Measurements from ENCODE around the gene TMEM236.

TMEM236 gene

DNA sequence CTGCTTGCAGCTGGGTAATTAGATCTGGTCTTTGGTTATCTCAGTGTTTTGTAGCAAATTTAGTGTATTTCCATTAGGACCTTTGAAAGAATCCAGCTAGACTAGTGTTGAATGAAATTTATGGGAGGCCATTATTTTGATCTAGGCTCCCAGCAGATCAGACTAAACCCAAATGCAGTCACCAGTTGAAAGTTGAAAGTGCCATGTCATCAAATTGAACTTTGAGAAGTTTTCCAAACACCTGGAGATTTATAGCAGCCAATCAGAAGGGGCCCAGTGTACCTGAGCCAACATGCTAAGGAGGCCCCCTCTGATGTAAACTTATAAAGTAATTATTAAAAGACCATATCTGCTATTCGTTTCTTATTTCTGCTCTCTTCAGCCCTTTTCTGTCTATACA, 11.3 kb upstream of the TMEM236 start:
- DNase-seq (ENCODE audit: low spot score) = no peak

DNA sequence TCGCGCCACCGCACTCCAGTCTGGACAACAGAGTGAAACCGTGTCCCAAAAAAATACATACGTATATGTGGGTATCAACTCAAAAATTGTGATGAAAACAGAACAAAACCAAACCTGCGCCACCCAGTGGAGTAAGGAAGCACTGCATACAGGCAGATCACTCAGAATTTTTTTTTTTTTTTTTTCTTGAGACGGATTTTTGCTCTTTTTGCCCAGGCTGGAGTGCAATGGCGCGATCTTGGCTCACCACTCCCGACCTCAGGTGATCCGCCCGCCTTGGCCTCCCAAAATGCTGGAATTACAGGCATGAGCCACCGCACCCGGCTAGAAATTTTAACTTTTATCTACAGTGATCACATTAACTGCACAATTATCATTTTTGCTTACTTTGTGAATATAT, 9.1 kb upstream of the TMEM236 start:
- no peak for DNase-seq (ENCODE audit: low spot score)

DNA sequence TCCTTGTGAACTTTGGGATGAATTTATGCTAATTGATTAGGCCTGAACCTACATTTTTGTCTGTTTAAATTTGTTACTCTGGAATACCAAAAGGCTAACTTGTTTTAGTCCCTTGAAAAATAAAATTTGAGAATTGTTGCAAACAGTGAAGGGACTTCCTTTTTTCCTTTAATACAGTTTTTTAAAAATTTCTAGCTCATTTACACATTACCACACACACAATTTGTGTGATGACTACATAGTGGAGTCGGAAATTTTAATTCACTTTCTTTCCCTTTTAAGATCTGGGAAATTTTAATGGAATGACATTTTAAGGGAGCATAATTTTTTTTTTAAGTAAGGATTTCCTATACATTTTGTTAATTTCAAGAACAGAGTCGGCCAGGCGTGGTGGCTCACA, 8.6 kb upstream of the TMEM236 start:
- DNase-seq (ENCODE audit: low spot score) = no peak

DNA sequence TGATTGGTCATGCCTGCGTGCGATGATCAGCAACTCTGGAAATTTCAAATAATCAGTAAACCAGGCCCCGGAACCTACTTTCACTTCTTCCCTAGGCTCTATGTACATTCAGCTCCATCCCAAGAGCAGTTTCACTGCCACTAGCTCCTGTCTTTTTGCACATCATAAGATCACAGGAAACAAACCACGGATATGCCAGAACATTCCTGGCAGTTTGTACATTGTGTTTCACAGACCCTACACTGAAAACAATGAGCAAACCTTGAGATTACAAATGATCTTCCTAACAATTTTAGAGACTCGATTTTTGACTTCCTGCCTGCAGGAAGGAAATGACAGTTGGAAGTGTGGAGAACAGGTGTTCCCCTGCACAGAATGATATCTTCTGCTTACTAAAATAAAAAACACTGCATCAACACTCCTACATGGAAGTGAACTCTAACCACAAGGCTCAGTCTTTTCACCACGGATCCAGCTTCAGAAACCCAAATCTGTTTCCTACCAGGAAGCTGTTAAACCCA, 7.6 kb upstream of the TMEM236 start:
- DNase-seq (ENCODE audit: low spot score) = no peak

DNA sequence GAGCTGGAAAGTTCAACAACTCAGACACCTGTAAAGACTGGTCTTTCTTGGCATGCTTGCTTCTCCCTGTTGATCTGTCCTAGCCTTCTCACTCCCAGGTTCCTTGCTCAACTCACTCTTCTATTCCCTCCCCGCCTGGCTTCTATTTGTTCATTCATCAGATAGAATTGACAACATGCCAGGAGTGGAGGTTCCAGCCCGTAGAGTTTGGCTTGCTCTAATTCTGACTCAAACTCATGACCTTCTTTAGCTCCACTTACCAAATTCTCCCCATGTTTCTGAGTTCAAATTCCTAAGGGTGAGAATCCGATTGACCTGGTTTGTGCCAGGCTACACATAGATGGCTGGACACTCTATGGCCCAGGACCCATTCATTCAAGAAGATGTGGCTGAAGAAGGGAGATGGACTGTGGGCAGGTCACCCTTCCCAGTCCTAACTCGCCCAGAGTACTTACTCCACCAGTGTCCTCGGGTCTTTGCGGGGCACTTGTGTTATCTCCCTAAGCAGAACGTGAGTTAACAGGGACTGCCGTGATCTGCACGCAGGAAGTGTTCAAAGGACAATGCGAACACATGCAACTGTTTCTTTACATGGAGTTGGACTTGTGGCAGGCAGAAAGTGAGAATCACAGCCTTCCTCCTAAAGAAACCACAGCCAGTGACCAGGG, 4.0 kb upstream of the TMEM236 start:
- DNase-seq (ENCODE audit: low spot score) = no peak

DNA sequence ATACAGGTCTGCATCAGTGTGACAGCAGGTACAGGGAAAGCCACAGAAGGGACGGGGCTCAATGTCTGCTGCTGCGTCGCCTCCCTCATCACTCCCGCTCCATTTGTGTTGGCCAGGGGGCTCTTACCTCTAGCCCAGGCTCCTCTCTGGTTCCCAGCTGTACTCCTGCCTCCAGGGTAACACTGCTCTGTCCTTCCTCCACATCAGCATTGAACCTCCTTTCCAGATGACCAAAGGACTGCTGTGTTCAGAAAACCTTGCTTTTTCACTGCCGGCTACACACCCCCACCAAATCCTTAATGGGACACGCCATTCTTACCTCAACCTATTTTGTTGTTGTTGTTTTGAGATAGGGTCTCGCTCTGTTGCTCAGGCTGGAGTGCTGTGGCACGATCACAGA, 2.1 kb upstream of the TMEM236 start:
- no peak for DNase-seq (ENCODE audit: low spot score)

DNA sequence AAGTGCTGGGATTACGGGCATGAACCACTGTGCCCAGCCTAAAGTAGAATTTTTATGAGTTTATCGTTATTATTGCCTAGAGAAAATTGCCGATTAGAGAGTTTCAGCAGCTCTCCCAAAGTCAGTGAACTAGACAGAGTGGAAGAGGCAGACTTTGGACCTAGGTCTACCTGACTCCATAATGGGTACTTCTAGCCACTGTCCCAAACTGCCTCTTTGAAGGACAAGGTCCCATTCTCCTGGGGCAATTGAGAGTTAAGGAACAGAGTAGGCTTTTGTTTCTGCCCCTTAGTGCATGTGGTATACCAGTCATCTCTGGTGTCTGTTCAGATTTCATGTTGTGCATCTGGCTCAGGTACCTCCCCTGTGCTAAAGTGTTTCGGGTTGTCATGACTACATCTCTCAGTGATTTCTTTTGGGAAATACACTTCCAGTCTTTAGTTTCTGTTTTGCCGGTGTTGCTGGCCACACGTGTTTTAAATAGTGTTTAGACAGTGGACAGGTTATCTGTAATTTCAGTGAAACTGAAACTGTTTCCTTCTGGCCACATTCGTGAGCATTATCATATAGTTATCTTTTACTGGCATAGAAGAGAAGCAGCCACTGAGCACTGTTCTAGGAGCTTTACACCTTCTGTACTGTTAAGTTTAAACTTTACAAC, 4.7 kb downstream of the TMEM236 start:
- DNase-seq (ENCODE audit: low spot score) = no peak

DNA sequence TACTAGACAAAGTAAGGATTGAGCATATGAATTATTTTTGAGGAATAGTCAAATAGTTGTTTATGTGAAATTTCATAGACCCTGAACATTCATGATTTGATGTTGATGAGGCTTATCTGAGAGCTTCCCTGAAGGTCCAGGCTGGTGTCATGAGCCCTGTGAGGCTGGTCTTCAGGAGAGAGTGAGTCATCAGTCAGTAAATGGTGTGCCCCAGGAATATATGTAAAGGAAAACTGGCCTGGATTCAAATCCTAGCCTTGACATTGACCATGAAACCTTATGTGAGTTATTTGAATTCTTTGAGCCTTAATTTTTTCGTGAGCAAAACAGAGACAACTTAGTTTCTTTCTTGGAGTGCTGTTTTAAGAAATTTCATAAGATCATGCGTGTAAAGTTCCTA, 6.2 kb downstream of the TMEM236 start:
- no peak for DNase-seq (ENCODE audit: low spot score)

DNA sequence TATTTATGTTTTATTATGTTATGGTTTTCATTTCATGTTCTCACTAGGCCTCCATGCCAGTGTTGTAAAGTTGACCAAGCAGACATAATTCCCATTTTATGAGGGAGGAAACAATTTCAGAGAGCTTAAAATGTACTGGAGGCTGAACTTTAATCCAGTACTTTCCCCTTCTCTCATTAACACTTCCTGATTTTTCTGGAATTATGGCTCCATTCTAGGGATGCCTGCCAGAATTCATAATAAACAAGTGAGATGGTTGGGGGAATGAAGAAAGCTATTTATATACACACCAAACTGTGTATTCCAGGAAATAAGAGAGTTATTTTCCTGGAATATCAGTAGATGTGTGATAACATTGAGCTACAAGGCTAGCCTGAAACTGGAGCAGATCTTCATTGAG, 6.9 kb downstream of the TMEM236 start:
- no peak for DNase-seq (ENCODE audit: low spot score)

DNA sequence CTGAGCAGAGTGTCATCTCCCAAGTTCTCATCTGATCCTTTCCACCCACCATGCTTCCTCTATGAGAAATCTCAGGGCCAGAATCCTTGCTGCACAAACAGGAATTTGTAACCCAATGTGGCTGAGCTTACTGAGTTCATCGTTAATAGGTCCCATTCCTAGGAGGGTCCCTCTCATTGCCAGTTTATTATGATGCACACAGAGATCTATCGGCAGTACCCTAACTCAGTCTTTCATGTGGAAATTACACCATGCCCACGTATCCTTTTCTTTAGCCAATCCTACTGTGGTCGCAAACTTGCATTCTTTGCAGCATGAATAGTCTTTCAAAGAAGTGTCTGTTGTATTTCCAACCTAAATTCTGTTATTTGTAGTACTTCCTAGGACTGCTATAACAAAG, 12.1 kb downstream of the TMEM236 start:
- no peak for DNase-seq (ENCODE audit: low spot score)

DNA sequence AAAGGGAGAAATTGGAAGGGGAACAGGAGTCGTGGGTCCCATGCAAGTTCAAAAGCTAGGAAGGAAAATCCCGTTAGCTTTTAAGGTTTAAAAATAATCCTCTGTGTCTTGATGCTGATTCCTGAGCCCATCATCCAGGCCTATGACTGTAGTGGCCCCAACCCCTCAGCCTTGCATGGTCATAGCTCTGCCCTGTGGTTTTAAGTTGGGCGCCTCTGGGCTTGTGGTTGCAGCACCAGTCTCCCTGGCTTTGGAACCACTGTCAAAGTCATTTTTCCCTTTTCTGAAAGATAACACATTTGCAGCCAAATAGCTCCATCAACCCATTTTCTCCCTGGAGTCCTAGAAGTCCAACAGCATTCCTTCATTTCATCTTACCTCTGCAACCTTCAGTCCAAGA, 13.6 kb downstream of the TMEM236 start:
- DNase-seq (ENCODE audit: low spot score) = no peak

DNA sequence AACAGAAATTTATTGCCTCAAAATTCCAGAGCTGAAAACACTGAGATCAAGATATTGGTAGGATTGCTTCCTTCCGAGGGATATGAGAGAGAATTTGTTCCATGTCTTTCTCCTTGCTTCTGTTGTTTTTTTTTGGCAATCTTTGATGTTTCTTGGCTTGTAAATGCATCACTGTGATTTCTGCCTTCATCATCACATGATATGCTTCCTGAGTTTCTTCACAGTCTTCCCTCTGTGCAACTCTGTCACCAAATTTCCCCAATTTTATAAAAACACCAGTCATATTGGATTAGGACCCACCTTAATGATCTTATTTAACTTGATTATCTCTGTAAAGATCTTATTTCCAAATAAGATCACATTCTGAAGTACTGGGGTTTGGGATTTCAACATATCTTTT, 14.7 kb downstream of the TMEM236 start:
- no peak for DNase-seq (ENCODE audit: low spot score)

DNA sequence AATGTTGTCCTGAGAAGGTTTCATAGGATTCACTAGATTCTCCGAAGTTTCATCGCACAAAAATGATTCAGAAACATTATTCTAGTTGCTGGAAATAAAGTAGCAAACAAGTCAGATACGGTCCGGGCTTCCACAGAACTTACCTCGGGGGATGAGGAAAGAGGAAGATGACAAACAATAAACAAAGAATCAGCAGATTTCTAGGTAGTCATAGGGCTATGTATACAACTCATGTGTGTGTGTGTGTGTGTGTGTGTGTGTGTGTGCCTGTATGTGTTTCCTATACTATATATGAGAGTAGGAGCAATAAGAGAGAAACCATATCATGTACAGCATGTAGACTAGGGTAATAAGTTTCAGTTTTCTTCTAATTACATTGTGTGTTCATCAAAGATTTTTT, 16.5 kb downstream of the TMEM236 start:
- DNase-seq (ENCODE audit: low spot score) = no peak

DNA sequence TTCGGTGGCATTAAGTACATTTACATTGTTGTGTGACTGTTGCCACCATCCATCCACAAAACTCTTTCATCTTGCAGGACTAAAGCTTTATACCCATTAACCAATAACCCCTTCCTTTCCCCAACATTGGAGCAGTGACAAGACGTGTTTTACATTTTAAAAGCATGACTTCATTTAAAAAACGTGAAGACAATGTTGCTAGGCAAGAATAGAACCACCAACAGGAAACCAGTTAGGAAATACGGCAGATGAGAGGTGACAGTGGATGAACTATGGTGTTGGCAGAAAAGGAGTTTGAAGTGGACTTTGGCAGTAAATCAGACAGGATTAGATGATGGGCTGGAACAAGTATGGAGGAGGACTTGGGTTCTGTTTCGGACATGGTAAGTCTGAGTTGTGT, 17.0 kb downstream of the TMEM236 start:
- no peak for DNase-seq (ENCODE audit: low spot score)

DNA sequence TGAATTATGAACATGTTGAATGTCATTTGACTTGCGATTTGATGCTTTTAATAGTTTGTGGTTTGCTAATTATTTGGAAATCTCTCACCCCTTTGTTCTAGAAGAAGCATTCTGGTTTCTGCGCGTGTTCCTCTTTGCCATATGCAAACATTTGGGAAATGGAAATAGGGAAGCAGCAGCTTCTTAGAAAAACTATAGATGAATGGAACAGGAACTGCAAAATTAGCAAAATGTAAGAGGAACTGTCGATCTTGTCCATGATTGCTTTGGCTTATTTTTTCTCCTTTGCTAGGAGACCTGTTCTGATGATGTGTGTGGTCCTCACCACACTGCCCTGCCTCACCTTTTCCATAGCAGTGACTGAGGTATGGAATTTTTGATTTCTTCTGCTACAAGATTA, 19.0 kb downstream of the TMEM236 start:
- no peak for DNase-seq (ENCODE audit: low spot score)

DNA sequence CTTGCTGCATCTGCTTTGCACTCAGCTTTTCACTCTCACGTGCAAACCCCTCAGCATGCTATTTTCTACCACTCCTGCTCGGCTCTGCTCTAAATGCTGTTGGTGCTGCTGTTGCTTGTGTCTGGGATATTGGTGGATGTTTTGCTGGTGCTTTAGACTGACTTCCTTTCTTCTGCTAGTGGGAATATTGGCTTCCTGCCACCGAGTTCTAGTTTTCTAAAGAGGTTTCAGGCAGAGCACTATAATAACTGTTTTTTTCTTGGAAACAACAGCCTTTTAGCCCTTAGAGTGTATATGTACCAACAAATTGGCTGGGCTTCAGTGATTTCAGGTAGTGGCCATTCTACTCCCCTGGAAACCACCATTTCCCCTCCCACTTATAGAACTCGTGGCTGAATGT, 27.8 kb downstream of the TMEM236 start:
- DNase-seq (ENCODE audit: low spot score) = no peak

DNA sequence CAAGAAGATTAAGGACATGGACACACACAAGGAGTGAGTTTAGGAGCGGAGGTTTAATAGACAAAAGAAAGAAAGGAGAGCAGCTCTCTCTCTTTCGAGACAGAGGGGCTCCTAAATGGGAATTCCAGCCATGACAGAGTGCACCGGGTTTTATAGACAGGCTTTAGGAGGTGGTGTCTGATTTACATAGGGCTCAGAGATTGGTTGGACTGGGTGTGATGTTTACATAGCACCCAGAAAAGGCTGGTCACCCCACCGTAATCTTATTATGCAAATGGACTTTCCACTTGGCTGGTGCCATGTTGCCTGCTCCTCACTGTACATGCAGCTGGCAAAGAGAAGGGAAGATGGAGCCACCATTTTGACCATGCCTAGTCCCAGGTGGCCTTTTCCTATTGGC, 28.7 kb downstream of the TMEM236 start:
- no peak for DNase-seq (ENCODE audit: low spot score)

DNA sequence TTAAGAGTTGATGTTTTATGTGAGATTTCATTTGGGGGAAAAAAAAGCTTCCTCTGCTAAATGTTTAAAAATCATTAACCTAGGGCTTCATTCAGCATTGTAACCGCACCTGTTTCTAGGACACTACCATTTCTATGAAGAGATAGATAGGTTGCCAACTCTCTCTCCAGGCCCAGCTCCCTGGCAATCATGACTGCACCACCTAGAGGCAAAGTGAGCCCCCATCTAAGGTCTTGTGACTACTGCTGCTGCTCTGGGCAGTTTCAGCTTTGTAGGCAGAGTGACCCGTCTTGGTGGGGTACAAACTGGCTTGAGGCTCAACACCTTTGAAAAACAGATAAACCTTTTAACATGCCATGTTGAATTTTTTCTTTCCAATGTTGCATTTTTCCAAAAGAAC, 29.9 kb downstream of the TMEM236 start:
- no peak for DNase-seq (ENCODE audit: low spot score)

DNA sequence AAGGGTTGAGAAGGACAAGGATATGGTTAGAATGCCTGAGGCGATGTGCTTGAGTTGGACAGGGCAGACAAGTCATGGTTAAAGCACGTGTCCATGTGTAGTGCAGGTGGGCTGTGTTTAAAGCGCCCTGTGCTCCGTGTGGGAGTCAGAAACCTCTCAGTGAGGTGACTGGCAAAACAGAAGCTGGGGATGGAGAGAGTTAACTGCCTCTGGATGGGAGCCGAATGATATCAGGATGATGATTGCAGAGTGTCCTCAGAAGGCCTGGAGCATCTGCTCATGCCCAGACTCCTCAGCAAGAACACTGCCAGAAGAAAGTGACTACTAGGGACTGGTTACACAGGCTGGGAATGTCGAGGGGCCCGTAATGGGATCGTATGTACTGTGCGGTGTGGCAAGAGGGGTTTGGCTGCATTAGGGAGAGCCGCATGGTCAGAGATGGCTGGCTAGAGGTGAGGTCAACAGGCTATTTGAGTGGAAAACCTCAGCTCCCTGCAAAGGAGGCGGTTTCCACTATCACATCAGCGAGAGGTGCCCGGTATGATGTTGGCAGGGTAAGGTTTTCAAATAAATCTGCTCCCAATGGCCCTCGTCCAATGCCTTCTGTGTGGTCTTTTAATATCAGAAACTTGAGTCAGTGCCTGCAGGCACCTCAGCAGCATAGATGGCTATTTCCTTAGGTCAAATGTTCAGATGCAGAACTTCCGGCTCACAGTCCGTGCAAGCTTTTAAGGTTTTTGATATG, 31.1 kb downstream of the TMEM236 start:
- DNase-seq (ENCODE audit: low spot score) = no peak

DNA sequence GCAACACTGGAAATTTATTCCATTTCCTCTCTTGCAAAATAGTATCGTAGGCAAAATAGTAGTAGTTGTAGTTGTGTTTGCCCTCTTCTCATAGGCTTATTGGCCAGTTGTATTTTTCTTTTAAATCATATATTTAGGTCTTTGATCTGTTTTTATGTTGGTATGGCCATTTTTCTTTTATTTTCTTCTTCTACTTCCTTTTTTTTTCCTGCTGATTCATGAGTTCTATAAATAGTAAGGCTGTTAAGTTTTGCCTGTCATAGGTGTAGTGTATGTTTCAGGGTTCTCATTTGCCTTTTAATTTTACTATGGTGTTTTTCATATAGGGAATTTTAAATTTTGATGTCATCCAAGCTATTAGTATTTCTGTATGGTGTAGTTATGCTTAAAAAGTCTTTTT, 31.8 kb downstream of the TMEM236 start:
- no peak for DNase-seq (ENCODE audit: low spot score)

DNA sequence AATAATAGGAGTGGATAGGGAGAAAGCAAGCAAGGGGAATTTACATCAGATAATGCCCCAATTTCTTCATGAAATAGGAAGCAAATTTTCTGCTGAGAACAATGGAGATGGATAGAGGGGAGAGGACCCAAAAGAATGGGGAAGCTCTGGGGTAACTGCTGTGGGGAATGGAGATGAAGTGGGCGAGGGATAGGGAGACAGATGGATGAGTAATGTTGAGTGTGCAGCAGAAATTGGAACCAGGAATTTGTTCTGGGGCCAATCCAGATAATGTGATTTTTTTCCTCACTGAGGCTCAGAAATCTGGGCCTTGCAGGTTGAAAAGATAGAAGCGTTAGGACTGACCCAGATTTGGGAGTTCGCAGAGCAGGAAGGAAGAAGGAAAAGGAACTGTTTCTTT, 32.7 kb downstream of the TMEM236 start:
- DNase-seq (ENCODE audit: low spot score) = no peak

DNA sequence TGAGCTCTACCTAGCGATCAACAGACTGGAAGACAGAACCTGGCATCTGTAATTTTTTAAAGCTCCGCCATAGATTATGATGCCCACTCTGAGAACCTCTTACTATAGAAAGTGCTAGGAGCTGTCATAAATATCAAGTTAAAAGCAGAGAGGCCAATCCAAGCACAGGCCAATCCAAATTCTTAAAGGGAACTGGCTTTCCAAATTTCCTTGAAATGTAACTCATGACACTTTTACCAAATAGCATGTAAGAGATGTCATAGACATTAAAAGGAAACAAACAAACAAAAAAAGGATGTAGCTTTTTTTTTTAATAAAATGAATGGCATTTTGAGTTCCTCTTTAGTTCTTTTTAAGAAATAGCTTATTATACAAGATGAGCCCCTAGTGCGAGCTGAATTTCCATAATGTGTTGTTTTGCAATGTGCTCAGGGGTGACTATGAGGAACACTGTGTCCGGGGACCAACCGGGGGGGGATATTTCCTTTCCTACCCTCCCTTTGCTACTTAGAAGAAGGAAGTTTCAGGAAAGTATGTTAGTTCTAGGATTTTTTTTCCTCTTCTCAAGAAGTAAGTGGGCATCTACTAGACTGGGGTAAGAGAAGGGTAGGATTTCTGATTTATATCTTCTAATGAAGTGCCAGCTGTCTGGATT, 33.4 kb downstream of the TMEM236 start:
- no peak for DNase-seq (ENCODE audit: low spot score)

All from HuH-7.5 (cell line).